Parathyroid adenoma (tissue), 2 donors: ENCODE data around the gene RADIL.

Experiments used
- H2AFZ ChIP-seq: fragments of 300-600 bp; sonication (generic); one replicate; pipeline ENCODE4 v1.7.0; 2017; ENCODE audit warnings: antibody characterized with exemption, mild to moderate bottlenecking
- H3K27ac ChIP-seq: fragments of 300-600 bp; sonication (generic); one replicate; pipeline ENCODE4 v1.7.0; 2017
- H3K27me3 ChIP-seq: fragments of 300-600 bp; sonication (generic); one replicate; pipeline ENCODE4 v1.7.0; 2017; ENCODE audit warnings: low read length; ENCODE audit not compliant: control insufficient read depth, insufficient read depth
- H3K36me3 ChIP-seq: fragments of 300-600 bp; sonication (generic); one replicate; pipeline ENCODE4 v1.7.0; 2017; ENCODE audit warnings: low read length; ENCODE audit not compliant: control insufficient read depth, insufficient read depth
- H3K4me1 ChIP-seq: fragments of 300-600 bp; sonication (generic); one replicate; pipeline ENCODE4 v1.7.0; 2017; ENCODE audit warnings: control low read depth
- H3K4me2 ChIP-seq: fragments of 300-600 bp; sonication (generic); one replicate; pipeline ENCODE4 v1.7.0; 2017; ENCODE audit warnings: low read length
- H3K4me3 ChIP-seq: fragments of 300-600 bp; sonication (generic); one replicate; pipeline ENCODE4 v1.7.0; 2017; ENCODE audit warnings: low read depth, low read length
- H3K79me2 ChIP-seq: fragments of 300-600 bp; sonication (generic); one replicate; pipeline ENCODE4 v1.7.0; 2017; ENCODE audit warnings: control low read depth
- H3K9ac ChIP-seq: fragments of 300-600 bp; sonication (generic); one replicate; pipeline ENCODE4 v1.7.0; 2017; ENCODE audit warnings: mild to moderate bottlenecking
- H3K9me3 ChIP-seq: fragments of 300-600 bp; sonication (generic); one replicate; pipeline ENCODE4 v1.7.0; 2017; ENCODE audit warnings: low read length; ENCODE audit not compliant: control insufficient read depth
- TF ChIP-seq, protein P1 (sequence below): fragments of 300-600 bp; sonication (generic); IDR thresholded peaks from one replicate; pipeline ENCODE4 v1.7.0; 2017; ENCODE audit warnings: antibody characterized with exemption, mild to moderate bottlenecking
- donor health status: primary hyperparathyroidism.

RADIL gene

DNA sequence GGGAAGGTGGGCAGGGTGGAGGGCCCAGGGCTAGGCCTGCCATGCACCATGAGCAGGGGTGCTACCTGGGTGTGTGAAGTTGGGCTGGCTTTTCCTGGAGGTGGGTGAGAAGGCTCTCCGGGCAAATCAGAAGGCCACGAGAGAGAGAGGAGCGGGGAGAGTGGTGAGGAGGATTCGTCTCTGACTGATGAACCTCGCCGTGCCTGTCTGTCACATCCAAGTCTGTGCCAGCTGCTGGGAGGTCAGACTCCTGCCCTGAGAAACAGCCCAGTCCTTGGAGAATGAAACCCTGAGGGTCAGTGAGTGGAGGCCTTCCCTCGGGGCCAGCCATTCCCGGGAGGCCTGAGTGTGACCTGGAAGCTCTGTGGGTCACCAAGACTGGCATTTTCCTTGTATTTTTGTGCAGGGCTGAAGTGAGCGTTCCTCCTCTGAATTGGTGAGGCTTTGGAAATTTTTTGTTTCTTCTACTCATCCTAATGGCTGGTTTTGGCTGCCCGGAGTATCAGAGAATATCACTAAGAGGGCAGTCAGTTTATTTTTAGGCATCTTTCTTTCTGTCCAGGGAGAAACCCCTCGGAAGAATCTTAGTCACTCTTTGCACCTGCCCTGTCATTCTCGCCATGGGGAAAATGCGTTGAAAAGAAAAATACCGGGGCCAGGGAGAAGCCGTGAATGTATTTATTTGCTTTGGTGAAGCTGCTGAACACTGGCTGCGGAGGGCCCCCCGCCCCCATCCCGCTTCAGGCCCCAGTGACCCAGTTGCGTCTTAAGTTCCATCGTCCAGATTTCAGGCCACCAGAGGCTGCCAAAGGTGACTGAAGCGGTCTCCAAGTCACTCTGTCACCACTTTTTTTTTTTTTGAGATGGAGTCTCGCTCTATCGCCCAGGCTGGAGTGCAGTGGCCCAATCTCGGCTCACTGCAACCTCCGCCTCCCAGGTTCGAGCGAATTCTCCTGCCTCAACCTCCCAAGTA is 114.6 kb downstream of the RADIL start:
- no peak overlapping the region for H2AFZ ChIP-seq
- H3K4me3 ChIP-seq: no peak overlapping the region
- no peak overlapping the region for H3K27ac ChIP-seq
- no peaks in the 10 kb centered on the region for H3K27me3 ChIP-seq
- H3K36me3 ChIP-seq: no peaks in the 10 kb centered on the region
- no peaks in the 10 kb centered on the region for H3K79me2 ChIP-seq
- H3K4me2 ChIP-seq: no peak overlapping the region
- TF ChIP-seq, protein P1, sequence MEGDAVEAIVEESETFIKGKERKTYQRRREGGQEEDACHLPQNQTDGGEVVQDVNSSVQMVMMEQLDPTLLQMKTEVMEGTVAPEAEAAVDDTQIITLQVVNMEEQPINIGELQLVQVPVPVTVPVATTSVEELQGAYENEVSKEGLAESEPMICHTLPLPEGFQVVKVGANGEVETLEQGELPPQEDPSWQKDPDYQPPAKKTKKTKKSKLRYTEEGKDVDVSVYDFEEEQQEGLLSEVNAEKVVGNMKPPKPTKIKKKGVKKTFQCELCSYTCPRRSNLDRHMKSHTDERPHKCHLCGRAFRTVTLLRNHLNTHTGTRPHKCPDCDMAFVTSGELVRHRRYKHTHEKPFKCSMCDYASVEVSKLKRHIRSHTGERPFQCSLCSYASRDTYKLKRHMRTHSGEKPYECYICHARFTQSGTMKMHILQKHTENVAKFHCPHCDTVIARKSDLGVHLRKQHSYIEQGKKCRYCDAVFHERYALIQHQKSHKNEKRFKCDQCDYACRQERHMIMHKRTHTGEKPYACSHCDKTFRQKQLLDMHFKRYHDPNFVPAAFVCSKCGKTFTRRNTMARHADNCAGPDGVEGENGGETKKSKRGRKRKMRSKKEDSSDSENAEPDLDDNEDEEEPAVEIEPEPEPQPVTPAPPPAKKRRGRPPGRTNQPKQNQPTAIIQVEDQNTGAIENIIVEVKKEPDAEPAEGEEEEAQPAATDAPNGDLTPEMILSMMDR: no peak
- H3K4me1 ChIP-seq: no peaks in the 10 kb centered on the region
- no peaks in the 10 kb centered on the region for H3K9me3 ChIP-seq
- no peak overlapping the region for H3K9ac ChIP-seq

DNA sequence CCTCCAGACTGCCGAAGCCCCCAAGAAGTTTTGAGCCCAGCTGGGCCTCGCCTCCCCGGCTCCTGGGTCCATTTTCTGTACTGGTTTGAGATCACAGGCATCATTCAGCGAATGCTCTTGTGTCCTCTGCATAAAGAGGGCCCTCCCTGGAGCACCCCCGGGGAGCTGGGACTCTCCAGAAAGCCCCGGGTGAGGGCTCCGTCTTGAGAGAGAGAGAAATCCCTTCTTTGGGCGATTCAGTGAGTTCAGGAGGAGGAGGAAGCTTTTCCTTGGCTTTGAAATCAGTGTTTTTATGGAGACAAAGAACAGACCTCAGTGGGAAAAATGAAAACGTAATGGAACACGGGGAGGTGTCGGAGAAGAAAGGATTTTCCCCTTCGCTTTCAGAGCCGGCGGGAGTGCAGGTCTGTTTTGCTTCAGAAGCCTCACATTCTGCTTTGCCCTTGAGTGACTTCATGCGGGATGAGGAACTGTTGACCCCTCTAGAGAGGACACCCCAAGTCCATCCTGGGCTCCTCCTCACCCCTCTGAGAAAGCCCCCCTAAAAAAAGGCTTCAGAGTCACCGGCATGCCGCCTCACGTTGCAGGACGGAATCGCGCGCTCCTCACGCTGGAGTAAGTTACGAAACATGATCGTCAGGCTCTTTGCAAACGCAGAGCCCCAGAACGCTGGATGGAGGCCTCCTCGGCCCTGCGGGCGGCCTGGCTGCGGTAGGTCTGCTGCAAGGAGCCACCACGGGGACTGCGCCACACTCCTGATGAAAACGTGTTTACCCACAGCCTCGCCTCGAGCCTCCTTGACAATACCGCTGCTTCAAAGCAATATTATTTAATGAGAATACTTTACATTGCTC is 116.6 kb downstream of the RADIL start:
- no peaks in the 10 kb centered on the region for H3K27me3 ChIP-seq
- TF ChIP-seq, protein P1: no peak
- no peak overlapping the region for H3K4me3 ChIP-seq
- no peak overlapping the region for H3K9ac ChIP-seq
- H3K4me1 ChIP-seq: no peaks in the 10 kb centered on the region
- no peaks in the 10 kb centered on the region for H3K9me3 ChIP-seq
- H3K36me3 ChIP-seq: no peaks in the 10 kb centered on the region
- H2AFZ ChIP-seq: no peak overlapping the region
- no peak overlapping the region for H3K4me2 ChIP-seq
- no peaks in the 10 kb centered on the region for H3K79me2 ChIP-seq
- no peak overlapping the region for H3K27ac ChIP-seq

DNA sequence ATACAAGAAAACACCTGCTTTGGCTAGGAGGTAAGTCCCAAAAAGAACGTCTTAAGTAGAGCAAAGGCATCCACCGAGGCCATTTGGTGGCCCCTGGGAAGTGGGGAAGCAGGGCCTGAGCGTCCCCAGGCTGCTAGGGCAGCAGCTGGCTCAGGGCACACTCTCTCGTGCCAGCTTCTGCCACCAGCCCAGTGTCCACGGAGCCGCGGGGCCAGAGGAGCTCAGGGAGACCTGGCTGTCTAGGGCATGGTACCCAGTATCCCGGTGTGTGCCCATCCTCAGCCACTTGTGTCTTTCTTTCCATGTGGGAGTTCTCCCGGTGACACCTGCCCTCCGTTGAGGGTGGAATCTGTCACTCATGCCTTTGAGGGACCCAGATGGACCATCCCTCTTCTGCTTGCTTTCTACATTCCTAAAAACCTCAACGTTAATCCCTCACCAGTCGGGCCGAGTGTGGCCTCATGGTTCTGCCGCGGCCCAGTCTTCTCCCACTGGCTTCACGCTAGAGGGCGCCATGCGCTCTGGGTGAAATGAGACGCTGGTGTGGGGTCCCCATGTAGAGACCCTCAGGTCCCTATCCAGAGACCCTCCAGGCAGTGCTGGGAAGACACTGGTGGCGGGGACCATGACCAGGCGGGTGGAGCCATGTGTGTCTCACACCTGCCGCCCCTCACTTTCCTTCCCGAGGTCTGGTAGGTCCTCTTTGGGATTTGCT is 117.6 kb downstream of the RADIL start:
- H3K4me3 ChIP-seq: no peak overlapping the region
- no peaks in the 10 kb centered on the region for H3K4me1 ChIP-seq
- H3K27me3 ChIP-seq: no peaks in the 10 kb centered on the region
- H3K4me2 ChIP-seq: no peak overlapping the region
- H2AFZ ChIP-seq: no peak overlapping the region
- H3K9me3 ChIP-seq: no peaks in the 10 kb centered on the region
- no peaks in the 10 kb centered on the region for H3K79me2 ChIP-seq
- H3K27ac ChIP-seq: no peak overlapping the region
- H3K36me3 ChIP-seq: no peaks in the 10 kb centered on the region
- no peak overlapping the region for H3K9ac ChIP-seq
- TF ChIP-seq, protein P1: no peak

DNA sequence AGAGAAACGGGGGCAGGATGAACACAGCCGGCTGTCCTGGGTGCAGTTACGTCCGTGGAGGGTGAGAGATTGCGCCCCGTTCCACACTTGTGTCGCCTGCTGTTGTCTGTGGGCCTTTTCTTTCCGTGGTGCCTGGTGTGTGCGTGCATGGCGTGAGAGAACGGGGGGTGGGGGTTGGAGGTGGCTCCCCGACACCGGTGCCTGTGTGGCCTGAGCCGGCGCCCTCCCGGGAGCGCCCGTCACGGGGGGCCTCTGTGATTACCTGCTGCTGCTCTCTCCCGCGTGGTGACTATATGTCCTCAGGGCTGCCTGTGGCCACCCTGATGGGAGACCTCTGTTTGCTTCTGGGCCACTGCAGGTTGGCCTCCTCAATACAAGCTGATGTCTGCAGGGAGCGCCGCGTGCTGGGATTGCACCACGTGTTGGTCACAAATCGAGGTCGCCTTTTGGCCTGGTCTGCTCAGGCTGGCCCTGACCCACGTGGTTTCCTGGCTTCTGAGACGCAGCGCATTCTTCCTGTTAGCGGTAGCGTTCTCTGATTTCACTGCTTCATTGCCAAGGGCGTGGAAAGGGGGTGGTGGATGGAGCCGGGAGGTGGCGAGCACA is 119.0 kb downstream of the RADIL start:
- Histone ChIP-seq H3K27ac (no peak overlapping the region), H3K9ac (no peak overlapping the region), H3K36me3 (no peaks in the 10 kb centered on the region)

More for the DNA sequence above, 119.0 kb downstream of the RADIL start:
- no peak overlapping the region for H3K4me2 ChIP-seq
- H3K9me3 ChIP-seq: no peaks in the 10 kb centered on the region
- no peaks in the 10 kb centered on the region for H3K4me1 ChIP-seq
- no peaks in the 10 kb centered on the region for H3K27me3 ChIP-seq
- TF ChIP-seq, protein P1: no peak
- no peak overlapping the region for H2AFZ ChIP-seq
- H3K4me3 ChIP-seq: no peak overlapping the region
- H3K79me2 ChIP-seq: no peaks in the 10 kb centered on the region
